GM12874 (cell line): ENCODE results near the gene MRPL32.

Experiments
- CTCF ChIP-seq: IDR thresholded peaks from 2 replicates; pipeline ENCODE4 v1.5.1; 2011; ENCODE audit warnings: low read depth, mild to moderate bottlenecking, control low read depth, low read length, moderate library complexity; ENCODE audit not compliant: insufficient read depth

MRPL32 gene

GRCh38 chr7:42959549-42959948, 27.4 kb downstream of the MRPL32 start:
- no peak for TF ChIP-seq CTCF

GRCh38 chr7:42960762-42961161, 28.6 kb downstream of the MRPL32 start:
- no peak for TF ChIP-seq CTCF

GRCh38 chr7:42961170-42961569, 29.0 kb downstream of the MRPL32 start:
- TF ChIP-seq CTCF: no peak

- no peak for TF ChIP-seq CTCF
These were observed 32.1 kb downstream of the MRPL32 start for GRCh38 chr7:42964293-42964692.

- TF ChIP-seq CTCF: no peak
These were observed 33.0 kb downstream of the MRPL32 start for GRCh38 chr7:42964849-42965805.

GRCh38 chr7:42967391-42967790, 35.2 kb downstream of the MRPL32 start:
- no peak for TF ChIP-seq CTCF

GRCh38 chr7:42972699-42973500, 40.7 kb downstream of the MRPL32 start:
- no peak for TF ChIP-seq CTCF
